Ovary (tissue), 9 donors: Measurements from ENCODE around the gene PDE7B. TPM values are rescaled to one million over a fixed set of nuclear protein-coding genes. Genes with fewer than 3 reads are reported as not detected.

Experiments used
- DNase-seq, 5 donors: peaks; one replicate each; pipeline ENCODE4 v3.0.0-alpha.2; 2019 to 2020
- H3K27ac ChIP-seq, 2 donors: fragments of 200-600 bp; one replicate each; pipeline versions ENCODE4 v1.5.1 to v1.8.0; 2019 to 2022
- H3K27me3 ChIP-seq: fragments of 200-600 bp; one replicate; pipeline ENCODE4 v1.8.0; 2022
- H3K36me3 ChIP-seq: fragments of 200-600 bp; sonication (generic); one replicate; pipeline ENCODE4 v1.5.1; 2019
- H3K4me1 ChIP-seq: one replicate; pipeline ENCODE4 v1.8.1; 2013; ENCODE audit warnings: mild to moderate bottlenecking, moderate library complexity; ENCODE audit not compliant: insufficient read depth
- H3K4me3 ChIP-seq: fragments of 200-600 bp; sonication (generic); one replicate; pipeline ENCODE4 v1.5.1; 2017
- H3K9me3 ChIP-seq, 2 donors: fragments of 200-600 bp in 1 of 2; sonication (generic) in 1 of 2; one replicate each; pipeline versions ENCODE4 v1.5.1 to v1.8.1; 2013 to 2019; ENCODE audit warnings: mild to moderate bottlenecking in 1 of 2, moderate library complexity in 1 of 2
- EP300 ChIP-seq: sonication (generic); formaldehyde crosslinking; IDR thresholded peaks from one replicate; pipeline ENCODE4 v1.6.1; 2017; ENCODE audit warnings: antibody characterized with exemption
- POLR2A ChIP-seq: fragments of 450-650 bp; IDR thresholded peaks from one replicate; pipeline ENCODE4 v1.6.1; 2017; ENCODE audit warnings: antibody characterized with exemption, mild to moderate bottlenecking, moderate library complexity
- WGBS, 3 donors: extraction: QIAGEN DNeasy Blood & Tissue Kit in 1 of 3; methylation state at CpG; one replicate each; pipeline versions ENCODE4 v1.1.5 to v1.1.7; 2013 to 2017; 5-methylcytosine and 5-hydroxymethylcytosine counted together
- intact Hi-C, 4 donors: fragments of 100-400 bp; cut with DNase I; formaldehyde crosslinking; loops; one replicate each; pipeline versions ENCODE4 v1.11.0 to v1.15.1; 2022 to 2023
- polyA plus RNA-seq, 2 donors: library from polyadenylated mRNA; stranded (reverse); fragments of 200-250 nt in 1 of 2; fragments of 350-450 nt in 1 of 2; fragmentation: Illumina TruSeq in 1 of 2; extraction: RNeasy Lipid Tissue Mini Kit (QIAGEN cat#74804) in 1 of 2; gene quantifications; one replicate each; pipeline ENCODE4 v1.2.3, GENCODE V29; 2013 to 2014
- total RNA-seq, 7 donors: library from RNA; depleted of rRNA in 2 of 7; stranded (reverse); fragments of >200 nt in 2 of 7; fragmentation: NEBNext Ultra II Directional in 3 of 7; extraction: Animal tissue kit (Norgen Biotek cat#: 25700) in 3 of 7; gene quantifications; one replicate each; pipeline versions ENCODE4 v1.1.0 to v1.2.4, GENCODE V29; 2016 to 2023
- TF ChIP-seq, protein P1 (sequence below), 3 donors: fragments of 450-650 bp in 2 of 3; fragments of 200-600 bp in 1 of 3; IDR thresholded peaks; one replicate each; pipeline versions ENCODE4 v1.5.1 to v1.8.0; 2016 to 2022; ENCODE audit warnings: antibody characterized with exemption in 3 of 3, mild to moderate bottlenecking in 1 of 3
- donor health status: DM: no; HTN: no; CAD: no; lungs with moderate emphysema.
- donor health status: DM: no; HTN: no; CAD: no.
- donor health status: Bipolar disorder and iron deficiency.
- donor health status: DM: yes; HTN: yes; CAD: no.
- donor health status: DM: no; HTN: no; CAD: no.
- donor health status: DM: yes; HTN: yes; CAD: no.

PDE7B gene
- total and polyA plus RNA-seq, 9 donors, result 11.6 to 62.7 (median 21.6) TPM

DNA sequence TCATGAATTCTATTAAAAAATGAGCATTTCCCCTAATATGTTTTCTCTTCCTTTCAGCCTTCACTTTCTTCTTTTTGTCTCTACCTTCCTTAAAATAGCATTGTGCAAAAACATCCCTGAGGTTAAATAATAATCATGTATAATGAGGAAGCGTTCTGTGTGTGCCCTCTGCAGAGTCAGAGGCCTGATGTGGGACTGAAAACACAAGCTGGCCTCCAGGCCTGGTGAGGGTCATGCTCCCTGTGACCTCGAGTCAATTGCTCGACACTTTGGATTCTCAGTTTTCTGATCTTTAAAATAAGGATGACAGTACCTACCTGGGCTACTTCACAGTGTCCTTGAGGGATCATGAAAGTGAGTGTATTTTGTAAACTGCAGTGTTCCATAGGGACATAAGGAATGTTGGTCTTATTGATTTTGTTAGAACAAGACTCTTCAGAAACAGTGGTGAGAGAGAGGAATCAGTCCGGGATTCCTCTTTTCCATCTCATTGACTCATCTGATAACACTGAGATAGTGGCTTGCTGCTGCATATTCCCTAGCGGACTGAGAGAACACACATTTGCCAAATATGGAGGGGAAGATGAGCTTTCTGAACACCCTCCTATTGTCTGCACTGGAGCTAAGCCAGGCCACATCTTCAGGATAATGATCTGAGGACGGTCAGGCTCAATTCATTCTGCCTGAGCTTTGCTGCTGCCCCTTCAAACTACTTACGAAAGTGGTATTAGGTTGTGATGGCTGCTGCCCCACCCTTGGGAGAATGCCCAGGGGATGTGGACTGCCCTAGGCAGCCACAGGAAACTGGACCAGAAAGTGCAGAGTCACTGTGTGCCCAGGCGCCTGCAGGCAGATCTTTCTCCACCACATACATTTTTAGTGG lies 39.6 kb upstream of the PDE7B start:
- Histone ChIP-seq H3K36me3 (no peaks in the 10 kb centered on the region), H3K9me3 (no peaks in the 10 kb centered on the region), H3K4me1 (no peaks in the 10 kb centered on the region), H3K4me3 (no peak overlapping the region), H3K27me3 (no peaks in the 10 kb centered on the region), H3K27ac (no peak overlapping the region)
- 86 to 90% (median 86%) methylated on average over 8 of the region's 8 CpGs for WGBS, 3 donors
- intact Hi-C loops, result no loop called here
- TF ChIP-seq EP300, result no peak
- TF ChIP-seq POLR2A, result no peak
- TF ChIP-seq, protein P1, sequence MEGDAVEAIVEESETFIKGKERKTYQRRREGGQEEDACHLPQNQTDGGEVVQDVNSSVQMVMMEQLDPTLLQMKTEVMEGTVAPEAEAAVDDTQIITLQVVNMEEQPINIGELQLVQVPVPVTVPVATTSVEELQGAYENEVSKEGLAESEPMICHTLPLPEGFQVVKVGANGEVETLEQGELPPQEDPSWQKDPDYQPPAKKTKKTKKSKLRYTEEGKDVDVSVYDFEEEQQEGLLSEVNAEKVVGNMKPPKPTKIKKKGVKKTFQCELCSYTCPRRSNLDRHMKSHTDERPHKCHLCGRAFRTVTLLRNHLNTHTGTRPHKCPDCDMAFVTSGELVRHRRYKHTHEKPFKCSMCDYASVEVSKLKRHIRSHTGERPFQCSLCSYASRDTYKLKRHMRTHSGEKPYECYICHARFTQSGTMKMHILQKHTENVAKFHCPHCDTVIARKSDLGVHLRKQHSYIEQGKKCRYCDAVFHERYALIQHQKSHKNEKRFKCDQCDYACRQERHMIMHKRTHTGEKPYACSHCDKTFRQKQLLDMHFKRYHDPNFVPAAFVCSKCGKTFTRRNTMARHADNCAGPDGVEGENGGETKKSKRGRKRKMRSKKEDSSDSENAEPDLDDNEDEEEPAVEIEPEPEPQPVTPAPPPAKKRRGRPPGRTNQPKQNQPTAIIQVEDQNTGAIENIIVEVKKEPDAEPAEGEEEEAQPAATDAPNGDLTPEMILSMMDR (IDR thresholded peaks at IDR 0.05), result no peak
- DNase-seq, result no peak

DNA sequence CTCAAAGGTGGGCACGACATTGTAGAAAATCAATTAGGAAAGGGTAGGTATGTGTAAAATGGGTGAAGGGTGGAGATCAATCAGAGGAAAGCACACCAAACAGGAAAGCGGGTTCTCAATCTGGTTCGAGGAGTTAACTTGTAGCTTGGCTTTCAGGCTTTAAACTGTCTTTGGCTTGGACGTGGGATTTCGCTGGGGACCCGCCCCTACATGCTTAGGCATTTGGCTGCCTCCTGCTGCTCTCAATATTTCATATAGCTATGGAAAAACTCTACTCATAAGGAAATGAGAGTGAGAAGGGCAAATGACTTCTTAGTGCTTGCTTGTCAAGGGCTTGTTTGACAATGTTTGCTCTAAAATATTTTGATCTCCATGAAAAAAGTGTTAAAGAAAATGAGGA lies 38.1 kb upstream of the PDE7B start:
- no peaks in the 10 kb centered on the region for H3K36me3 ChIP-seq
- TF ChIP-seq POLR2A (no peak), EP300 (no peak)
- TF ChIP-seq, protein P1 (IDR thresholded peaks at IDR 0.05), result no peak
- no peaks in the 10 kb centered on the region for H3K4me1 ChIP-seq
- no peaks in the 10 kb centered on the region for H3K9me3 ChIP-seq
- no peak for DNase-seq
- H3K27ac ChIP-seq, result no peak overlapping the region
- 76 to 90% (median 82%) methylated on average over 6 of the region's 6 CpGs for WGBS, 3 donors
- no peak overlapping the region for H3K4me3 ChIP-seq
- intact Hi-C loops, result no loop called here
- no peaks in the 10 kb centered on the region for H3K27me3 ChIP-seq

DNA sequence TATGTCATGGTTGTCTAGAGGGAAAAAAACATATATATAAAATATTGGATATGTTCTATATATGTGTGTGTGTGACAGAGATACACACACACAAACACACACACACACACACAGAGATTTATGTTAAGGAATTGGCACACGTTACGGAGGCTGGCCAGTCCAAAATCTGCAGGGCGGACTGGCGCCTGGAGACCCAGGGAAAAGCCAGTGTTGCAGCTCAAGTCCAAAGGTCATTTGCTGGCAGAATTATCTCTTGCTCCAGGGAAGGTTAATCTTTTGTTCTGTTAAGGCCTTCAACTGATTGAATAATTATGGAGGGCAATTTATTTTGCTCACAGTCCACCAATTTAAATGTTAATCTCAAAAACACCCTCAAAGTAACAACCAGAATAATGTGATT lies 37.5 kb upstream of the PDE7B start:
- H3K9me3 ChIP-seq, result no peaks in the 10 kb centered on the region
- H3K27ac ChIP-seq, result no peak overlapping the region
- 96 to 98% (median 96%) methylated on average over 4 of the region's 4 CpGs for WGBS, 3 donors
- H3K36me3 ChIP-seq, result no peaks in the 10 kb centered on the region
- intact Hi-C loops, result no loop called here
- H3K4me1 ChIP-seq, result no peaks in the 10 kb centered on the region
- no peak overlapping the region for H3K4me3 ChIP-seq
- TF ChIP-seq EP300 (no peak), POLR2A (no peak)
- TF ChIP-seq, protein P1 (IDR thresholded peaks at IDR 0.05), result no peak
- DNase-seq, result no peak
- no peaks in the 10 kb centered on the region for H3K27me3 ChIP-seq

DNA sequence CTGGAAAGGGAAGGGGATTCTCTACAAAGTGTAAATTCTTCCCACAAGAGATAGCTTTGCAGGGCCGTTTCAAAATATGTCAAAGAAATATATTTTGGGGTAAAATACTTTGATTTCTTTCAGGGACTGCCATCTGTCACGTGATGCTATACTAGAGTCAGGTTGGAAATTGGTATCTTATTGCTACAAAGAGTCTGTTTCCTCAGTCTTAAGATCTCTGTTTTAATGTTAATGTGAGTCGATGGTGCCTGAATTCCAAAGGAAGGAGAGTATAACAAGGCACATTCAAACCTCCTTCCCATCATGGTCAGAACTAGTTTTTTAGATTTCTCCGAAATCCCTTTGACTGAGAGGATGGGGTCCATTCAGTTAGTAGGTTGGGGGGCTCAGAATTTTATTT lies 36.3 kb upstream of the PDE7B start:
- H3K27me3 ChIP-seq, result no peaks in the 10 kb centered on the region
- no peak for DNase-seq
- H3K36me3 ChIP-seq, result no peaks in the 10 kb centered on the region
- no peaks in the 10 kb centered on the region for H3K9me3 ChIP-seq
- no peak overlapping the region for H3K27ac ChIP-seq
- no peak overlapping the region for H3K4me3 ChIP-seq
- intact Hi-C loops, result no loop called here
- H3K4me1 ChIP-seq, result no peaks in the 10 kb centered on the region
- TF ChIP-seq POLR2A (no peak), EP300 (no peak)
- TF ChIP-seq, protein P1 (IDR thresholded peaks at IDR 0.05), result no peak
- 77 to 91% (median 88%) methylated on average over 4 of the region's 4 CpGs for WGBS, 3 donors
